Neural cell (in vitro differentiated cells): ENCODE results near the gene KCNAB1. TPM values are rescaled to one million over a fixed set of nuclear protein-coding genes. Genes with fewer than 3 reads are reported as not detected.
"Not testable (repeated sequence)": the region's sequence is repeated elsewhere in the genome, so short reads cannot be mapped to it uniquely, and the experiment has no call there.

Experiments used
- H2AFZ ChIP-seq: fragments of 200-600, 300-800 bp; sonication (generic), shearing (Covaris generic); 2 replicates; pipeline ENCODE4 v1.6.0; 2014; ENCODE audit warnings: low read depth, mild to moderate bottlenecking, antibody characterized with exemption, low read length, moderate library complexity
- H3F3A ChIP-seq: fragments of 200-600 bp; shearing (Covaris generic); 2 replicates; pipeline ENCODE4 v1.6.1; 2016; ENCODE audit warnings: mild to moderate bottlenecking, moderate library complexity, mixed read lengths, antibody characterized with exemption, low read length; ENCODE audit not compliant: insufficient read depth, poor library complexity, severe bottlenecking
- H3K27ac ChIP-seq: fragments of 200-600, 300-800 bp; sonication (generic), shearing (Covaris generic); 2 replicates; pipeline ENCODE4 v1.5.1; 2014; ENCODE audit warnings: mild to moderate bottlenecking, low read length, moderate library complexity
- H3K27me3 ChIP-seq: fragments of 300-800, 200-600 bp; sonication (generic), shearing (Covaris generic); 2 replicates; pipeline ENCODE4 v1.6.0; 2014; ENCODE audit warnings: mild to moderate bottlenecking, low read depth, low read length, moderate library complexity; ENCODE audit not compliant: insufficient read depth
- H3K36me3 ChIP-seq: fragments of 300-800, 200-600 bp; sonication (generic), shearing (Covaris generic); 2 replicates; pipeline ENCODE4 v1.5.1; 2014; ENCODE audit warnings: mild to moderate bottlenecking, antibody characterized with exemption, low read length, moderate library complexity; ENCODE audit not compliant: insufficient read depth
- H3K4me2 ChIP-seq: fragments of 300-800, 200-600 bp; sonication (generic), shearing (Covaris generic); 2 replicates; pipeline ENCODE4 v1.6.0; 2014; ENCODE audit warnings: mild to moderate bottlenecking, low read length
- H3K4me3 ChIP-seq: fragments of 300-800, 200-600 bp; sonication (generic), shearing (Covaris generic); 2 replicates; pipeline ENCODE4 v1.5.1; 2014; ENCODE audit warnings: mild to moderate bottlenecking, low read length, moderate library complexity
- H3K79me2 ChIP-seq: fragments of 200-600 bp; shearing (Covaris generic); replicated peaks from 2 replicates; pipeline ENCODE4 v1.6.0; 2014; ENCODE audit warnings: mild to moderate bottlenecking, low read length, moderate library complexity; ENCODE audit not compliant: insufficient read depth
- H3K9ac ChIP-seq: fragments of 300-800, 200-600 bp; sonication (generic), shearing (Covaris generic); 2 replicates; pipeline ENCODE4 v1.6.1; 2016; ENCODE audit warnings: mild to moderate bottlenecking, low read length, mixed read lengths
- H3K9me2 ChIP-seq: fragments of 200-600 bp; shearing (Covaris generic); 2 replicates; pipeline ENCODE4 v1.6.1; 2016; ENCODE audit warnings: mild to moderate bottlenecking, low read length, mixed read lengths; ENCODE audit not compliant: insufficient read depth
- H3K9me3 ChIP-seq: fragments of 200-600, 300-800 bp; sonication (generic), shearing (Covaris generic); 2 replicates; pipeline ENCODE4 v1.6.1; 2016; ENCODE audit warnings: mild to moderate bottlenecking, mixed run types, low read length, moderate library complexity, mixed read lengths
- H4K20me1 ChIP-seq: fragments of 200-600 bp; shearing (Covaris generic); 2 replicates; pipeline ENCODE4 v1.6.1; 2016; ENCODE audit warnings: mild to moderate bottlenecking, mixed run types; ENCODE audit not compliant: insufficient read depth
- EP300 ChIP-seq: fragments of 450-650 bp; conservative IDR thresholded peaks from 2 replicates; pipeline ENCODE4 v1.6.1; 2014; ENCODE audit warnings: antibody characterized with exemption, mild to moderate bottlenecking, moderate library complexity; ENCODE audit not compliant: poor library complexity, severe bottlenecking
- EZH2 ChIP-seq: fragments of 200-600, 300-800 bp; shearing (Covaris generic), sonication (generic); IDR thresholded peaks from 2 replicates; pipeline ENCODE4 v1.6.1; 2014; ENCODE audit warnings: antibody characterized with exemption, low read length, borderline replicate concordance, mild to moderate bottlenecking; ENCODE audit not compliant: insufficient read depth, poor library complexity, severe bottlenecking
- MXI1 ChIP-seq: fragments of 450-650 bp; conservative IDR thresholded peaks from 2 replicates; pipeline ENCODE4 v1.6.1; 2014; ENCODE audit warnings: antibody characterized with exemption, mild to moderate bottlenecking; ENCODE audit not compliant: poor library complexity, severe bottlenecking
- POLR2AphosphoS5 ChIP-seq: IDR thresholded peaks from 2 replicates; pipeline ENCODE4 v1.6.1; 2012
- polyA minus RNA-seq: library from RNA; depleted of rRNA, polyadenylated mRNA; stranded (reverse); fragments of >200 nt; gene quantifications from 2 replicates; pipeline ENCODE4 v1.2.3, GENCODE V29; 2014
- polyA plus RNA-seq: library from polyadenylated mRNA; depleted of rRNA; stranded (reverse); fragments of >200 nt; gene quantifications from 2 replicates; pipeline ENCODE4 v1.2.3, GENCODE V29; 2014
- TF ChIP-seq, protein P1 (sequence below): IDR thresholded peaks from 2 replicates; pipeline ENCODE4 v1.6.1; 2012; ENCODE audit warnings: borderline replicate concordance

The KCNAB1 gene
- polyA plus RNA-seq (14.9 and 17.0 TPM in 2 replicates), polyA minus RNA-seq (25.2 and 26.1 TPM in 2 replicates)

DNA sequence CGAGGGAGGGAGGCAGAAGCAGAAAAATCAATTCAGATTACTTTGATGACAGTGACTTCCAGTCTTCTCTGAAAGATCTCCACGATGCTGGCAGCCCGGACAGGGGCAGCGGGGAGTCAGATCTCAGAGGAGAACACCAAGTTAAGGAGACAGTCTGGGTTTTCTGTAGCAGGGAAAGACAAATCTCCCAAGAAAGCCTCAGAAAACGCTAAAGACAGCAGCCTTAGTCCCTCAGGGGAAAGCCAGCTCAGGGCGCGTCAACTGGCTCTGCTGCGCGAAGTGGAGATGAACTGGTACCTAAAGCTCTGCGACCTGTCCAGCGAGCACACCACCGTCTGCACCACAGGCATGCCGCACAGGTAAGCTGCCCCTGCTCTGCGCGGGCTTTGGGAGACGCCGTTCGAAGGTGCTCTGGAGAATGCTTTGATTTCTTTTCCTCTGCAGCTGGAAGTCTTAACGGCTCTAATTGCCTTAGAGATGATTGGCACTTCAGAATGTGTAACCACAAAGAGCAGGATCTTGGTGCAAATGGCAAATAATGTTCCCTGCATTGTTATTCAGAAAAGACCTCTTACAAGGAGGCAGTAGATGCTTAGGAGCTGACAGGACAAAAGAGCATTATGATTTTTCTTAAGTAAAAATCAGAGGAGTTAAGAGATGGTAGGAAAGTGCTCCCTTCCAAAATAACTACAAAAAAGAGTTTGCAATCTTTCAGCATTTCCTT, at the start of gene KCNAB1:
TSS of gene KCNAB1 (plus strand) at position 51 of the 724 bp plus-strand sequence.
- TF ChIP-seq, protein P1, sequence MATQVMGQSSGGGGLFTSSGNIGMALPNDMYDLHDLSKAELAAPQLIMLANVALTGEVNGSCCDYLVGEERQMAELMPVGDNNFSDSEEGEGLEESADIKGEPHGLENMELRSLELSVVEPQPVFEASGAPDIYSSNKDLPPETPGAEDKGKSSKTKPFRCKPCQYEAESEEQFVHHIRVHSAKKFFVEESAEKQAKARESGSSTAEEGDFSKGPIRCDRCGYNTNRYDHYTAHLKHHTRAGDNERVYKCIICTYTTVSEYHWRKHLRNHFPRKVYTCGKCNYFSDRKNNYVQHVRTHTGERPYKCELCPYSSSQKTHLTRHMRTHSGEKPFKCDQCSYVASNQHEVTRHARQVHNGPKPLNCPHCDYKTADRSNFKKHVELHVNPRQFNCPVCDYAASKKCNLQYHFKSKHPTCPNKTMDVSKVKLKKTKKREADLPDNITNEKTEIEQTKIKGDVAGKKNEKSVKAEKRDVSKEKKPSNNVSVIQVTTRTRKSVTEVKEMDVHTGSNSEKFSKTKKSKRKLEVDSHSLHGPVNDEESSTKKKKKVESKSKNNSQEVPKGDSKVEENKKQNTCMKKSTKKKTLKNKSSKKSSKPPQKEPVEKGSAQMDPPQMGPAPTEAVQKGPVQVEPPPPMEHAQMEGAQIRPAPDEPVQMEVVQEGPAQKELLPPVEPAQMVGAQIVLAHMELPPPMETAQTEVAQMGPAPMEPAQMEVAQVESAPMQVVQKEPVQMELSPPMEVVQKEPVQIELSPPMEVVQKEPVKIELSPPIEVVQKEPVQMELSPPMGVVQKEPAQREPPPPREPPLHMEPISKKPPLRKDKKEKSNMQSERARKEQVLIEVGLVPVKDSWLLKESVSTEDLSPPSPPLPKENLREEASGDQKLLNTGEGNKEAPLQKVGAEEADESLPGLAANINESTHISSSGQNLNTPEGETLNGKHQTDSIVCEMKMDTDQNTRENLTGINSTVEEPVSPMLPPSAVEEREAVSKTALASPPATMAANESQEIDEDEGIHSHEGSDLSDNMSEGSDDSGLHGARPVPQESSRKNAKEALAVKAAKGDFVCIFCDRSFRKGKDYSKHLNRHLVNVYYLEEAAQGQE = no peak
- TF ChIP-seq EP300 (peak; percentile 56), POLR2AphosphoS5 (peak; percentile 51)

DNA sequence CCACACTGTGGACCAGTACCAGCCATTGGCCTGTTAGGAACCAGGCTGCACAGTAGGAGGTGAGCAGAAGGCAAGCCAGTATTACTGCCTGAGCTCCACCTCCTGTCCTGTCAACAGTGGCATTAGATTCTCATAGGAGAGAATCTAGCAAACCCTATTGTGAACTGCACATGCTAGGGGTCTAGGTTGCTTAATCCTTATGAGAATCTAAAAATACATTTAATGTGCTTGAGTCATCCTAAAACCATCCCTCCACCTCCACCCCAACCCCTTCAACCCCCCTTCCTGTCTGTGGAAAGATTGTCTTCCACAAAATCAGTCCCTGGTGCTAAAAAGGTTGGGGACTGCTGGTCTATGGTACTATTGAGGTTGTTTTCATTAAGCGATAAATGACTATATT, 49.3 kb upstream of the KCNAB1 start:
- no peaks in the 10 kb centered on the region for H3K79me2 ChIP-seq
- TF ChIP-seq MXI1 = no peak
- no peak for TF ChIP-seq EZH2
- no peak overlapping the region for H3K4me3 ChIP-seq

More for the DNA sequence above, at the start of gene KCNAB1:
- H3K9me2 ChIP-seq = no peaks in the 10 kb centered on the region
- peaks cover 4% of the 10 kb centered on the region for H3F3A ChIP-seq
- no peaks in the 10 kb centered on the region for H3K79me2 ChIP-seq
- H2AFZ ChIP-seq = peak within 1 kb of the TSS; percentile 18
- H3K9ac ChIP-seq = peak within 1 kb of the TSS; percentile 27
- H3K9me3 ChIP-seq = no peaks in the 10 kb centered on the region
- peak within 1 kb of the TSS; percentile 58 for H3K27ac ChIP-seq
- H3K4me2 ChIP-seq = peak within 1 kb of the TSS; percentile 31
- H3K27me3 ChIP-seq = no peaks in the 10 kb centered on the region
- H3K36me3 ChIP-seq = no peaks in the 10 kb centered on the region
- H4K20me1 ChIP-seq = no peaks in the 10 kb centered on the region
- peak within 1 kb of the TSS; percentile 51 for H3K4me3 ChIP-seq

DNA sequence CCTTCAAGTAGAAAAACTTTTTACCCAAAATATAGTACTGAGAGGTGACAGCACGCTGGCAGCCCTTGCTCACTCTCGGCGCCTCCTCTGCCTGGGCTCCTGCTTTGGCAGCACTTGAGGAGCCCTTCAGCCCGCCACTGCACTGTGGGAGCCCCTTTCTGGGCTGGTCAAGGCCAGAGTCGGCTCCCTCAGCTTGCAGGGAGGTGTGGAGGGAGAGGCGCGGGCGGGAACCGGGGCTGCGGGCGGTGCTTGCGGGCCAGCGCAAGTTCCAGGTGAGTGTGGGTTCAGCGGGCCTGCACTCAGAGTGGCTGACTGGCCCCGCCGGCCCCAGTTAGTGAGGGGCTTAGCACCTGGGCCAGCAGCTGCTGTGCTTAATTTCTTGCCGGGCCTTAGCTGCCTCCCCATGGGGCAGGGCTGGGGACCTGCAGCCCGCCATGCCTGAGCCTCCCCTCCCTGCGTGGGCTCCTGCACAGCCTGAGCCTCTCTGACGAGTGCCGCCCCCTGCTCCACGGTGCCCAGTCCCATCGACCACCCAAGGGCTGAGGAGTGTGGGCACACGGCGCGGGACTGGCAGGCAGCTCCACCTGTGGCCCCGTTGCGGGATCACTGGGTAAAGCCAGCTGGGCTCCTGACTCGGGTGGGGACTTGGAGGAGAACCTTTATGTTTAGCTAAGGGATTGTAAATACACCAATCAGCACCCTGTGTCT, 47.3 kb upstream of the KCNAB1 start:
- not testable (repeated sequence) for H3K27me3 ChIP-seq, H2AFZ ChIP-seq, H4K20me1 ChIP-seq, H3K4me3 ChIP-seq, H3K9me2 ChIP-seq, H3K36me3 ChIP-seq, H3K9ac ChIP-seq, H3K79me2 ChIP-seq, H3F3A ChIP-seq, H3K27ac ChIP-seq, H3K4me2 ChIP-seq, H3K9me3 ChIP-seq

More for the DNA sequence above, 49.3 kb upstream of the KCNAB1 start:
- H3K9me2 ChIP-seq = no peaks in the 10 kb centered on the region
- no peak overlapping the region for H2AFZ ChIP-seq
- H3K9me3 ChIP-seq = no peaks in the 10 kb centered on the region
- H3K27ac ChIP-seq = no peak overlapping the region
- H3K36me3 ChIP-seq = no peaks in the 10 kb centered on the region
- no peaks in the 10 kb centered on the region for H4K20me1 ChIP-seq
- H3K27me3 ChIP-seq = no peaks in the 10 kb centered on the region
- H3K9ac ChIP-seq = no peak overlapping the region
- no peaks in the 10 kb centered on the region for H3F3A ChIP-seq
- no peak overlapping the region for H3K4me2 ChIP-seq
